Activated CD4-positive, alpha-beta T cell treated with anti-CD3 and anti-CD28 coated beads for 48 hours (primary cell): ENCODE data around the gene SHPK.

Experiments
- DNase-seq: peaks from one replicate; pipeline ENCODE4 v3.0.0-alpha.2; 2020

Gene SHPK

GRCh38 chr17:3626831-3627768, 8.9 kb downstream of the SHPK start:
- DNase-seq = no peak

- no peak for DNase-seq
Observed at GRCh38 chr17:3622977-3623594, 13.0 kb downstream of the SHPK start.

GRCh38 chr17:3621146-3621720, 14.8 kb downstream of the SHPK start:
- DNase-seq = no peak

GRCh38 chr17:3615160-3615870, 20.7 kb downstream of the SHPK start:
- no peak for DNase-seq

- no peak for DNase-seq
Observed at GRCh38 chr17:3613124-3613523, 22.9 kb downstream of the SHPK start.

GRCh38 chr17:3610523-3610922, 25.5 kb downstream of the SHPK start:
- no peak for DNase-seq

GRCh38 chr17:3609689-3610088, 26.4 kb downstream of the SHPK start:
- DNase-seq = no peak

GRCh38 chr17:3603870-3604259, 32.2 kb downstream of the SHPK start:
- DNase-seq = no peak

GRCh38 chr17:3603119-3603869, 32.8 kb downstream of the SHPK start:
- no peak for DNase-seq

GRCh38 chr17:3602499-3602898, 33.6 kb downstream of the SHPK start:
- peak; percentile 48 for DNase-seq

GRCh38 chr17:3600529-3601205, 35.4 kb downstream of the SHPK start:
- no peak for DNase-seq

GRCh38 chr17:3598078-3598477, 38.0 kb downstream of the SHPK start:
- DNase-seq = no peak

- DNase-seq = no peak
Observed at GRCh38 chr17:3596804-3597464, 39.1 kb downstream of the SHPK start.

GRCh38 chr17:3594976-3595375, 41.1 kb downstream of the SHPK start:
- no peak for DNase-seq

- DNase-seq = no peak
Observed at GRCh38 chr17:3594051-3594800, 41.8 kb downstream of the SHPK start.

GRCh38 chr17:3593384-3593783, 42.7 kb downstream of the SHPK start:
- no peak for DNase-seq

- DNase-seq = no peak
Observed at GRCh38 chr17:3592216-3592860, 43.7 kb downstream of the SHPK start.

- DNase-seq = no peak
Observed at GRCh38 chr17:3590768-3591167, 45.3 kb downstream of the SHPK start.

- DNase-seq = no peak
Observed at GRCh38 chr17:3590231-3590630, 45.8 kb downstream of the SHPK start.

- DNase-seq = no peak
Observed at GRCh38 chr17:3589784-3590183, 46.3 kb downstream of the SHPK start.
